Measurements from ENCODE around the gene TNFRSF18. TPM values are rescaled to one million over a fixed set of nuclear protein-coding genes. Genes with fewer than 3 reads are reported as not detected.

TNFRSF18 gene
- total RNA-seq, 1 donor from 2014 or later, result 0.47 TPM

DNA sequence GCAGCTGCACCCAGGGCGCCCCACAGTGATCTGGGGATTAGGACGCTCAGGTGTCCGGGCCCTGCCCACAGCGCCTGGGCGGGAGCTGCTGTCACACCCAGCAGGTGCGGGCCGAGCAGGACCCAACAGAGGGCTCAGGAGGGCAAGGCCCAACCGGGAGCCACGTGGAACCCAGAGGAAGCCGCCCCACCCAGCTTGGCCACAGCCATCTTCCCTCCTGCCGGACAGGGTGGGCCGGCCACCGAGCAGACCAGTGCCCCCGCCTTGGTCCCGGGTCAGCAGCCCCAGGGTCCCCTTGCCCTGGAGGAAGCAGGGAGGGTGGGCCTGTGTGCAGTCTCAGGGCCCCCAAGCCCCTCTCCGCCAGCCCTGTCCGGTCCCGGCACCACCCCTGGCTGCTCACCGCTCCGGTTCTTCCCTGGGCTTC lies 39.0 kb downstream of the TNFRSF18 start:
- DNase-seq (no peak), ATAC-seq (no peak)
- Histone ChIP-seq H3K27me3 (ENCODE audit: low read depth) (peaks cover 47% of the 10 kb centered on the region), H3K4me3 (peak overlapping the region; percentile 11), H3K27ac (no peak overlapping the region), H3K36me3 (no peaks in the 10 kb centered on the region), H3K4me1 (peaks cover 8% of the 10 kb centered on the region), H3K9me3 (no peaks in the 10 kb centered on the region)
- intact Hi-C loops (cut with DNase I), result no loop called here
- TF ChIP-seq, protein P1, sequence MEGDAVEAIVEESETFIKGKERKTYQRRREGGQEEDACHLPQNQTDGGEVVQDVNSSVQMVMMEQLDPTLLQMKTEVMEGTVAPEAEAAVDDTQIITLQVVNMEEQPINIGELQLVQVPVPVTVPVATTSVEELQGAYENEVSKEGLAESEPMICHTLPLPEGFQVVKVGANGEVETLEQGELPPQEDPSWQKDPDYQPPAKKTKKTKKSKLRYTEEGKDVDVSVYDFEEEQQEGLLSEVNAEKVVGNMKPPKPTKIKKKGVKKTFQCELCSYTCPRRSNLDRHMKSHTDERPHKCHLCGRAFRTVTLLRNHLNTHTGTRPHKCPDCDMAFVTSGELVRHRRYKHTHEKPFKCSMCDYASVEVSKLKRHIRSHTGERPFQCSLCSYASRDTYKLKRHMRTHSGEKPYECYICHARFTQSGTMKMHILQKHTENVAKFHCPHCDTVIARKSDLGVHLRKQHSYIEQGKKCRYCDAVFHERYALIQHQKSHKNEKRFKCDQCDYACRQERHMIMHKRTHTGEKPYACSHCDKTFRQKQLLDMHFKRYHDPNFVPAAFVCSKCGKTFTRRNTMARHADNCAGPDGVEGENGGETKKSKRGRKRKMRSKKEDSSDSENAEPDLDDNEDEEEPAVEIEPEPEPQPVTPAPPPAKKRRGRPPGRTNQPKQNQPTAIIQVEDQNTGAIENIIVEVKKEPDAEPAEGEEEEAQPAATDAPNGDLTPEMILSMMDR (IDR thresholded peaks at IDR 0.05), result no peak

DNA sequence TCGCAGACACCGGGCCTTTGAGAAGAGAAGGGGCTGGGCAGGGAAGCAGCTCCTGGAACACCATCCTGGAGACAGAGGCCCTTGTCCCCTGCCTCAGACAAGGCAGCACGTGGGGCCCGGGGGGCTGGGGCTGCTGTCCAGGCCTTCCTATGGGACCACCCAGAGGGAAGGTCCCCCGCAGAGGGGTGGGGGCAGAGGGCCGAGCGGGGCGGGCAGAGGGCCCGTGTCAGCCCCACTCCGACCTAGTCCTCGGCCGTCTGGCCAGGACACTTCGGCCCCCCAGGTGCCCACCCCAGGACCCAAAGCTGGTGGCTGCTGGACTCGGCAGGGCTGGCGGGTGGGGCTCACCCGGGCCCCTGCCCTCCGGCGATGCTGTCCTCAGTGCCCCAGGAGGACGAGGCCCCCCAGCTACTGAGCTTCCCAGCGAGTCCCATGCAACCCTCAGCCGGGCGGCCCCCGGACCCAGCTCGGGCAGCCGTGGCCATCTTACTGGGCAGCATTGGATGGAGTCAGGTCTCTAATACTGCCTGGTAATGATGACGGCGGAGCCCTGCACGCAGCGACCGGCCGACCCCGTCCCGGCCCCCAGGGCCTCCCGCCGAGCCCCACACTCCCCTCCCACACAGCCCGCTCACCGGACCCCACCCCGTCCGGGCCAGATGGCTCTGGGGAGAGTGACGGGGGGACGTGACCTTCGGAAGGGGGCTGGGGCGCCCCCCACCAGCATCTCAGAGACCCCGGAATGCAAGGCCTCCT lies 39.6 kb downstream of the TNFRSF18 start:
- no peak for ATAC-seq
- no peak overlapping the region for H3K4me3 ChIP-seq
- H3K9me3 ChIP-seq, result no peaks in the 10 kb centered on the region
- peaks cover 8% of the 10 kb centered on the region for H3K4me1 ChIP-seq
- no peak for DNase-seq
- peaks cover 42% of the 10 kb centered on the region for H3K27me3 ChIP-seq (ENCODE audit: low read depth)
- H3K27ac ChIP-seq, result no peak overlapping the region
- TF ChIP-seq, protein P1 (IDR thresholded peaks at IDR 0.05), result no peak
- H3K36me3 ChIP-seq, result no peaks in the 10 kb centered on the region
- intact Hi-C loops (cut with DNase I), result no loop called here

DNA sequence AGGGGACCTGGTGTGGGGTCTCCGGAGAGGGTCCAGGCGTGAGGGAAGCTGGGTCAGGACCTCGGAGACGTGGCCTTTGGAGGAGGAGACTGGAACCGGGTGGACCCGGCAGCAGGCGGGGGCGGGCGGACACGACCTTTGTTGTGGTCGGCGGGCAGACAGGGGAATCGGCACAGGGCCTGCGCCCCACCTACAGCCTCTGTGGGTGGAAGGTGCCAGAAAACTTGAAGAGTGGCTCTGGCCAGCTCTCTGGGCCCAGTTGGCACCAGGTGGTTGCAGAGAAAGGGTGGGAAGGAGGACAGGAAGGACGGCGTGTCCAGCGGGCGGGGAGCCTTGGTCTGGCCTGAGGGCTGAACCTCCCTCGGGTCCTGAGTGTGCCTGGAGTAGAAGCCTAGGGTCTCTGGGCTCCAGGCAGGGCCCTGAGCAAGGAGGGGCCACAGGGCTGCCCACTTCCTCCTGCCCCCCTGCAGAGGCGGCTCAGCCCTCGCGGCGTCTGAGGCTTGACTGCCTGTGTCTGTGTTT lies 40.4 kb downstream of the TNFRSF18 start:
- Histone ChIP-seq H3K4me3 (no peak overlapping the region), H3K36me3 (no peaks in the 10 kb centered on the region), H3K27me3 (ENCODE audit: low read depth) (peaks cover 33% of the 10 kb centered on the region), H3K4me1 (peaks cover 8% of the 10 kb centered on the region), H3K27ac (no peak overlapping the region), H3K9me3 (no peaks in the 10 kb centered on the region)
- ATAC-seq (no peak), DNase-seq (no peak)
- intact Hi-C loops (cut with DNase I), result no loop called here
- TF ChIP-seq, protein P1 (IDR thresholded peaks at IDR 0.05), result no peak

DNA sequence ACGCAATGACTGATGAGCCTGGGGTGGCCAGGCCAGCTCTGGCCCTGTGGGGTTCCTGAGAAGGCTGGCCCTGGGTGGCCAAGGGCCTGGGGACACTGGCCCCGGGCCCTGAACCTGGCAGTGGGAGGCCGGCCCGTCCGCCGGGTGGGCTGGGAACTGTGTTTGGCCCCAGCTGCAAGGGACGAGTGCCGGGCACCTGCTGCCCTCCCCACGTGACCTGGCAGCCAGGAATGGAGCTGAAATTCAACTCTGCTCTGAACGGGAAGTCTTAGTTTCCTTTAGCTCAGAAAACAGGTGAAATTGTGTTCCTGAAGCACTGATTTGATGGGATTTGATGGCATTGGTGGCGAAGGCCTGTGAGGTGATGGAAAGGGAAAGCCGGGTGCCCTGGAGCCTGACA lies 40.9 kb downstream of the TNFRSF18 start:
- Histone ChIP-seq H3K36me3 (no peaks in the 10 kb centered on the region), H3K4me3 (no peak overlapping the region), H3K27me3 (ENCODE audit: low read depth) (peaks cover 29% of the 10 kb centered on the region), H3K4me1 (peaks cover 8% of the 10 kb centered on the region), H3K9me3 (no peaks in the 10 kb centered on the region), H3K27ac (no peak overlapping the region)
- DNase-seq, result no peak
- intact Hi-C loops (cut with DNase I), result no loop called here
- no peak for ATAC-seq
- TF ChIP-seq, protein P1 (IDR thresholded peaks at IDR 0.05), result no peak

DNA sequence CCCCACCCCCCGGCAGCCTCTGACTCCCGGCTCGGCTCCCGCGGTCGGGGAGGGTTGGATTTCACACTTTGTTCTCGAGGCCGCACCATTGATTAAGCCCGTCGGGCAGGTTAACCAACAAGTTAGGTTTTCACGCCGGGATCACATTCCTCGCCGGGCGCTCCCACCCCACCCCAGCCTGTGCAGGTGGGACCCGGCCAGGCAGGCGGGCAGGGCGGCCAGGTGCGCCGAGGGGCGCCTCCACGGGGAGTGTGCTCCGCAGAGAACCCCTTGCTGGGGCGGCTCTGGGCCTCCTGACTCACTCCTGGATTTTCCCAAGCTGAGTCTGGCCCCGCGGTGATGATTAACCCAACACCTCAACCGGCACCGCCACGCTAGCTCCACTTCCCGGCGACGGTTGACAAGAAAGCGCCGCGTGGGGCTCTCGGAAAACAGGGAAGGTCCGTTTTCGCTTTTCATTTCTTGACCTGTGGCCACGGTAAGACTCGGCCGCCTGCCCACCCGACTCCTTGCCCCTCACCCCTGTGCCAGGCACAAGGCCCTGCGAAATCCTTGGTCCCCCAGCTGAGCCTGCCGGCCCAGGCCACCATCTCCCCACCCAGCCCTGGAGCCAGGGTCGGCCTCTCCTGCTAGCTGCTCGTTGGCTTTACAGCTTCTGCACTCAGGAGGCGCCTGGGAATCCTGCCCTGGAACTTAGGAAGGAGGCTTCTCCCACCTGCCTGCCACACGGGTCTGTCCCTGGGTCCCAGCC lies 41.5 kb downstream of the TNFRSF18 start:
- TF ChIP-seq, protein P1 (IDR thresholded peaks at IDR 0.05), result no peak
- Histone ChIP-seq H3K4me3 (peak overlapping the region; percentile 54), H3K27ac (no peak overlapping the region), H3K9me3 (no peaks in the 10 kb centered on the region), H3K36me3 (no peaks in the 10 kb centered on the region), H3K4me1 (peaks cover 8% of the 10 kb centered on the region), H3K27me3 (ENCODE audit: low read depth) (peaks cover 24% of the 10 kb centered on the region)
- ATAC-seq (peak; percentile 3 to 4), DNase-seq (no peak)
- intact Hi-C loops (cut with DNase I), result no loop called here
